Endodermal cell (in vitro differentiated cells): ENCODE measurements around the gene PI4K2A. TPM values are rescaled to one million over a fixed set of nuclear protein-coding genes. Genes with fewer than 3 reads are reported as not detected.

ENCODE experiments used
- DNase-seq: peaks from one replicate; pipeline ENCODE4 v3.0.0-alpha.2; 2017
- H3K27ac ChIP-seq: 2 replicates; pipeline ENCODE4 v1.5.1; 2013; ENCODE audit warnings: mild to moderate bottlenecking, low read depth, low read length, moderate library complexity
- H3K27me3 ChIP-seq: 2 replicates; pipeline ENCODE4 v1.6.1; 2013; ENCODE audit warnings: mild to moderate bottlenecking, low read length, moderate library complexity; ENCODE audit not compliant: insufficient read depth, control insufficient read depth, poor library complexity, severe bottlenecking
- H3K36me3 ChIP-seq: 2 replicates; pipeline ENCODE4 v1.7.0; 2013; ENCODE audit warnings: mild to moderate bottlenecking, low read length, moderate library complexity; ENCODE audit not compliant: control insufficient read depth, insufficient read depth
- H3K4me1 ChIP-seq: one replicate; pipeline ENCODE4 v1.7.0; 2013; ENCODE audit warnings: low read length; ENCODE audit not compliant: control insufficient read depth, insufficient read depth
- H3K4me3 ChIP-seq: 2 replicates; pipeline ENCODE4 v1.5.1; 2013; ENCODE audit warnings: mild to moderate bottlenecking, low read length, moderate library complexity
- H3K9ac ChIP-seq: 2 replicates; pipeline ENCODE4 v1.6.1; 2013; ENCODE audit warnings: mild to moderate bottlenecking, low read length, moderate library complexity; ENCODE audit not compliant: poor library complexity, severe bottlenecking; ENCODE audit errors: extremely low read depth
- H3K9me3 ChIP-seq: 2 replicates; pipeline ENCODE4 v1.6.1; 2013; ENCODE audit warnings: mild to moderate bottlenecking, low read length, moderate library complexity; ENCODE audit not compliant: control insufficient read depth
- H3K27ac Mint-ChIP-seq: 2 replicates; pipeline ENCODE4 v1.8.0; 2020; ENCODE audit warnings: mixed read lengths
- H3K27me3 Mint-ChIP-seq: 2 replicates; pipeline ENCODE4 v1.8.0; 2021; ENCODE audit warnings: mild to moderate bottlenecking, mixed read lengths; ENCODE audit not compliant: insufficient read depth
- H3K36me3 Mint-ChIP-seq: 2 replicates; pipeline ENCODE4 v1.8.0; 2020; ENCODE audit warnings: low read depth, mixed read lengths
- H3K4me1 Mint-ChIP-seq: 2 replicates; pipeline ENCODE4 v1.8.0; 2020; ENCODE audit warnings: mixed read lengths
- H3K4me3 Mint-ChIP-seq: 2 replicates; pipeline ENCODE4 v1.8.0; 2020; ENCODE audit warnings: mild to moderate bottlenecking, moderate library complexity, mixed read lengths
- H3K9me3 Mint-ChIP-seq: 2 replicates; pipeline ENCODE4 v1.8.0; 2020; ENCODE audit warnings: mild to moderate bottlenecking, mixed read lengths
- WGBS, 2 experiments: methylation state at CpG; one replicate each; pipeline versions ENCODE4 v1.1.5 to v1.1.7; 2013; ENCODE audit warnings: missing lambda C conversion rate in 2 of 2, mixed read lengths in 1 of 2; ENCODE audit not compliant: insufficient coverage in 1 of 2, insufficient read length in 1 of 2; 5-methylcytosine and 5-hydroxymethylcytosine counted together
- total RNA-seq, 2 donors: library from RNA; stranded (reverse); fragmentation: NEBNext Ultra II Directional in 1 of 2; extraction: Animal tissue kit (Norgen Biotek cat#: 25700) in 1 of 2; gene quantifications; 2 replicates in 1 of 2; 3 replicates in 1 of 2; pipeline ENCODE4 v1.2.1, GENCODE V29; 2021
- TF ChIP-seq, protein P1 (sequence below): fragments of 200-600 bp; sonication (generic); conservative IDR thresholded peaks from 2 replicates; pipeline ENCODE4 v1.5.0; 2021; ENCODE audit warnings: antibody characterized with exemption, mild to moderate bottlenecking

Gene PI4K2A
- total RNA-seq, 2 donors from 2014 or later = 14.5 to 18.1 TPM

DNA sequence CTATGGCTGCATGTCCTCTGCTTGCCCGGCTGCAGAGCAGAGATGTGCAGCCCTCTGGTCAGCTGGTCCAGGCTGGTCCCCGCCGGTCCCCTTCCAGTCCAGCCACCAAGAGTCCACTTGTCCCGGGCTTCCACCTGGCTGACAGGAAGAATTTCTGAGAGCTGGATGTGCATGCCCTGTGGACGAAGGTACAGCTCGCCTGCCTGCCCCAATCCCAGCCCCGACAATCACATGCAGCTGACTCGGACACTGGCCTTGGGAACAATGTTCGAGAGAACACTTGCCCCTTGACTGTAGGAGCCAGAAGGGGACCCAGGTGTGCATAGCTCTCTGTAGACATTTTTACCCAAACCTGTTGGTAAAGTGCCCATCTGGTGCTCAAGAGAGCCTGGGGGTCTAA is 34.8 kb downstream of the PI4K2A start:
- Histone ChIP-seq H3K9ac (no peak overlapping the region), H3K27me3 (no peaks in the 10 kb centered on the region), H3K9me3 (no peaks in the 10 kb centered on the region), H3K4me1 (no peaks in the 10 kb centered on the region), H3K27ac (no peak overlapping the region), H3K4me3 (no peak overlapping the region), H3K36me3 (peaks cover 49% of the 10 kb centered on the region)
- H3K27me3 Mint-ChIP-seq = no peaks in the 10 kb centered on the region
- TF ChIP-seq, protein P1, sequence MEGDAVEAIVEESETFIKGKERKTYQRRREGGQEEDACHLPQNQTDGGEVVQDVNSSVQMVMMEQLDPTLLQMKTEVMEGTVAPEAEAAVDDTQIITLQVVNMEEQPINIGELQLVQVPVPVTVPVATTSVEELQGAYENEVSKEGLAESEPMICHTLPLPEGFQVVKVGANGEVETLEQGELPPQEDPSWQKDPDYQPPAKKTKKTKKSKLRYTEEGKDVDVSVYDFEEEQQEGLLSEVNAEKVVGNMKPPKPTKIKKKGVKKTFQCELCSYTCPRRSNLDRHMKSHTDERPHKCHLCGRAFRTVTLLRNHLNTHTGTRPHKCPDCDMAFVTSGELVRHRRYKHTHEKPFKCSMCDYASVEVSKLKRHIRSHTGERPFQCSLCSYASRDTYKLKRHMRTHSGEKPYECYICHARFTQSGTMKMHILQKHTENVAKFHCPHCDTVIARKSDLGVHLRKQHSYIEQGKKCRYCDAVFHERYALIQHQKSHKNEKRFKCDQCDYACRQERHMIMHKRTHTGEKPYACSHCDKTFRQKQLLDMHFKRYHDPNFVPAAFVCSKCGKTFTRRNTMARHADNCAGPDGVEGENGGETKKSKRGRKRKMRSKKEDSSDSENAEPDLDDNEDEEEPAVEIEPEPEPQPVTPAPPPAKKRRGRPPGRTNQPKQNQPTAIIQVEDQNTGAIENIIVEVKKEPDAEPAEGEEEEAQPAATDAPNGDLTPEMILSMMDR = no peak
- no peaks in the 10 kb centered on the region for H3K9me3 Mint-ChIP-seq
- no peak for DNase-seq
- H3K36me3 Mint-ChIP-seq = peaks cover 46% of the 10 kb centered on the region
- 92 to 98% methylated on average over 8 to 9 of the region's 9 CpGs for WGBS, 2 experiments
- H3K4me1 Mint-ChIP-seq = no peaks in the 10 kb centered on the region
- H3K27ac Mint-ChIP-seq = no peak overlapping the region
- H3K4me3 Mint-ChIP-seq = no peak overlapping the region

DNA sequence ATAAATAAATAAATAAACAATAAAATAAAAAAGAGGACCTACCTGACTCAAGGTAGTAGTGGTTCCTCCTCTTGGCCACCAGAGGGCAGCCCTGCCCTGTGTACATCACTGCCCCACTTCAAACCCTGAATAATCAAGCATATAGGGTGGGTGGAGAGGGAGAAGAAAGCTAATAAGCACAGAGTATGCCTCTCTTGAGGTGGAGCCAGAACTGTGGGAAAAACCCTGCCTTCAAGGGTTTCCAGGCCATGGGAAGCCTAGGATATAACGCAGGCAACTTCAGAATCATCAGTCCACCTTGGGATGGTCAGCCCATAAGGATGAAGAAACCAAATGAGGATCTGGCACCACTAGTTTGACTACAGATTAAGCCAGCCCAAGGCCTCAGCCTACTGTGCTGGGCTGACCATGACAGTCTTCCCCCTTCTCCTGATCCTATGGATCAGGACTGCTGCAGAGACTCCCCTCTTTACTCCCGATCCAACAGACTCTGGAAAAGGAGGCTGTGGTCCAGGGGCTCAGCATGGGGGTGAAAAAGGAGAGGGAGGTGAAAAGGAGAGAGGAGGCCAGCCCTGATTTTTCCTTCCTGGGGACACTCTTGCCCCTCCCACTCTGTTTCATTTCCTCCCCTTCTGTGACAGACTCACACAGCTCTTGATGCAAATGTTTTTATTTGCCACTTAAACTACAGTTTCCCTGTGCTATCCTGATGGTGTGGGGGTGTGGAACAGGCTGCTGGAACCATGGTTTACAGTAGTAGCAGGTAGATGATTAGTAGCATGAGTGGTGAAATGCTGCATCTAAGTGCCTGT is 36.5 kb downstream of the PI4K2A start:
- Histone ChIP-seq H3K9me3 (no peaks in the 10 kb centered on the region), H3K27me3 (no peaks in the 10 kb centered on the region), H3K27ac (no peak overlapping the region), H3K4me1 (peaks cover 2% of the 10 kb centered on the region), H3K36me3 (peaks cover 42% of the 10 kb centered on the region), H3K4me3 (no peak overlapping the region), H3K9ac (no peak overlapping the region)
- 87 to 93% methylated on average over 1 to 2 of the region's 2 CpGs for WGBS, 2 experiments
- H3K36me3 Mint-ChIP-seq = peaks cover 36% of the 10 kb centered on the region
- H3K9me3 Mint-ChIP-seq = no peaks in the 10 kb centered on the region
- no peaks in the 10 kb centered on the region for H3K27me3 Mint-ChIP-seq
- TF ChIP-seq, protein P1 = peak; percentile 97
- peak; percentile 72 for DNase-seq
- H3K27ac Mint-ChIP-seq = no peak overlapping the region
- no peak overlapping the region for H3K4me3 Mint-ChIP-seq
- H3K4me1 Mint-ChIP-seq = peaks cover under 1% of the 10 kb centered on the region

DNA sequence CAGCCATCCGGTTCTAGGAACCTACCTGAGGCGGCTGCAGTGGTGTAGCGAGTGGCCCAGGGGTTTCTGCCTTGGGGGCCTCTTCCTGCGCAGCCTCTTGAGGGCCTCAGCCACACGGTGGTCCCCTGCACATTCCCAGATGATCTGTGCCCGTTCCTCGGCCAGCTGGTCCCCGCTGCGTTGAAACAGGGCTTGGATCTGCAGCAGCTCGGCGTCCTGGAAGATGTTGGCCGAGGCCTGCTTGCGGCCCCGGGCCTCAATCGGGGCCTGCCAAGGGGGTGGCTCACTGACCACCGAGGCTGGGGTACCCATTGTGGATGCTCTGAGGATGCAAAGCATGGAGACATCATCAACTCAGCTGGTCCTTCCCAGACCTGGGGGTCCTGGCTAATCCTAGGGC is 39.1 kb downstream of the PI4K2A start:
- TF ChIP-seq, protein P1 = no peak
- Mint-ChIP-seq H3K36me3 (peaks cover 15% of the 10 kb centered on the region), H3K4me1 (peaks cover 19% of the 10 kb centered on the region), H3K9me3 (no peaks in the 10 kb centered on the region), H3K4me3 (no peak overlapping the region), H3K27ac (no peak overlapping the region), H3K27me3 (peaks cover 5% of the 10 kb centered on the region)
- DNase-seq = no peak
- H3K9me3 ChIP-seq = no peaks in the 10 kb centered on the region
- no peak overlapping the region for H3K9ac ChIP-seq
- H3K36me3 ChIP-seq = peaks cover 25% of the 10 kb centered on the region
- peaks cover 3% of the 10 kb centered on the region for H3K4me1 ChIP-seq
- no peaks in the 10 kb centered on the region for H3K27me3 ChIP-seq
- WGBS, 2 experiments = 94% methylated on average over 15 to 16 of the region's 16 CpGs
- H3K4me3 ChIP-seq = no peak overlapping the region
- no peak overlapping the region for H3K27ac ChIP-seq
